CD1c-positive myeloid dendritic cell (primary cell): ENCODE data around the gene IGF1R.
"Not testable (repeated sequence)": the region's sequence is repeated elsewhere in the genome, so short reads cannot be mapped to it uniquely, and the experiment has no call there.

ENCODE experiments used
- DNase-seq: peaks from one replicate; pipeline ENCODE4 v3.0.0-alpha.2; 2016; ENCODE audit errors: extremely low spot score

IGF1R gene

DNA sequence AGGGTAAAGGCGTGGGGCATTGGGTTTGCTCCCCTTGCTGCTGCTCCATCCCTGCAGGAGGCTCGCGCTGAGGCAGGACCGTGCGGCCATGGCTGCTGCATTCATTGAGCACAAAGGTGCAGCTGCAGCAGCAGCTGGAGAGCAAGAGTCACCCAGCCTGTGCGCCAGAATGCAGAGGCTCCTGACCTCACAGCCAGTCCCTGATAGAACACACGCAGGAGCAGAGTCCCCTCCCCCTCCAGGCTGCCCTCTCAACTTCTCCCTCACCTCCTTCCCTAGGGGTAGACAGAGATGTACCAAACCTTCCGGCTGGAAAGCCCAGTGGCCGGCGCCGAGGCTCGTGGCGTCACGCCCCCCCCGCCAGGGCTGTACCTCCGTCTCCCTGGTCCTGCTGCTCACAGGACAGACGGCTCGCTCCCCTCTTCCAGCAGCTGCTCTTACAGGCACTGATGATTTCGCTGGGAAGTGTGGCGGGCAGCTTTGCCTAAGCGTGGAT, 312.3 kb downstream of the IGF1R start:
- DNase-seq: no peak

DNA sequence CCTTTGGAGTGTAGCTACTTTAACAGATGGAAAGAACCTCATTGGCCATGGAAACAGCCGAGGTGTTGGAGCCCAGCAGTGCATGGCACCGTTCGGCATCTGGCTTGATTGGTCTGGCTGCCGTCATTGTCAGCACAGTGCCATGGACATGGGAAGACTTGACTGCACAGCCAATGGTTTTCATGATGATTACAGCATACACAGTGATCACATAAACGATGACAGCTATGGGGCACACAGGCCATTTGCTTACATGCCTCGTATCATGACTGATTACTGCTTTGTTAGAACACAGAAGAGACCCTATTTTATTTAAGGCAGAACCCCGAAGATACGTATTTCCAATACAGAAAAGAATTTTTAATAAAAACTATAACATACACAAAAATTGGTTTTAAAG, 315.1 kb downstream of the IGF1R start:
- no peak for DNase-seq

DNA sequence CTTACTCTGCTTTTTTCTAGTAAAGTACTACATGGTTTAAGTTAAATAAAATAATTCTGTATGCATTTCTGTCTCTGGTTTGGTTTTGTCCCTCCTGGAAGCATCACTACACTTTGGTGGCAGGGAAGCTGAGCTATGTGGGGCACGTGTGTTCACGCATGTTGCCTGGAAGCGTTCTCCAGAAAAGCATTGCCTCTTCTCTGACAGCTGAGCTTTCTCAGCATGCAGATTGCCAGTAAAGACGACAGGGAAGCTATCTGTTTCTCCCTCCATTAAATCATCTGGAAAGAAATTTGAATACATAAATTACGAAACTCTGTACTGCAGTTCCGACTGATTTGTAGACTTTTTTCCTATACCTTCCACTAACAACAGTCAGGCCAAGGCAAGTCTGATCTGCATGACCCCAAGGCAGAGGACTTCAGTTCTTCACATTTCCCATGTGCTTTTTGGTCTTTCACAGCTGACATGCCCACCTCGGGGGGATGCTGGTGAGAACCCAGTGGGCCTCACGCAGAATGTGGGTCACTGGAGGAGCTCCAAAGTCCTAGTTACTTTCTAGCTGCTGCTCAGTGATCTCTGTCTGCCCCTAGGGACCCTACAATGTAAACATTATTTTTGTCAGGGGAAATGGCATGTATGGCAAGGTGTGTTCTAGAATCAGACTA, 316.3 kb downstream of the IGF1R start:
- no peak for DNase-seq

DNA sequence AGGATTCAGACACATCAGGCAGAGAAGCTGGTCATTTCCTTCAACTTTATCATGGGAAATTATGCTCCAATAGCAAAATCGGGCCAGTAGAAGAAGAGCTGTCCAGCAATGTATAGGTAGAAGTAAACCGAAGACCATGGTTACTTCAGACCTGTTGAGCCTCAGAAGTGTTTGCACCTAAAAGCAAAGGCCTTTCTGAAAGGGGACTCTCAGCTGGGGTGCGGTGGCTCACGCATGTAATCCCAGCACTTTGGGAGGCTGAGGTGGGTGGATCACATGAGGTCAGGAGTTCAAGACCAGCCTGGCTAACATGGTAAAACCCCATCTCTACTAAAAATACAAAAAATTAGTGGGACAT, 316.8 kb downstream of the IGF1R start:
- DNase-seq: not testable (repeated sequence)

DNA sequence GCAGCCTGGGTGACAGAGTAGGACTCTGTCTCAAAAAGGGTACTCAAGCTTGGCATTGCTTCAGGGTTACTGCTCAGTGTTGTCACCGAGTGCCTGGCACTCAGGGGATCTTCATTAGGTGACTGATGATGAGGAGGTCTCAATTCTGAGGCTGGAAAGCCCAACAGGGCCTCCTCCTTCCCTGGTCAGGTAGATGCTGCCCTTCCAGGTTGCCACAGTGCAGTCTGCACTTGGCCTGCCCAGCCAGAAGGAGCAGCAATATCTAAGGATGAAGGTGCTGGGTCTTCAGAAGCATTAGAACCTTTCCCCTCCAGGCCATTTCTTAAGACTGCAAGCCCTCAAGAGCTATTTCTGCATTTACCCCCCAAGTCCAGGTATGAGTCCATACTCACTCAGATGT, 317.3 kb downstream of the IGF1R start:
- DNase-seq: no peak

DNA sequence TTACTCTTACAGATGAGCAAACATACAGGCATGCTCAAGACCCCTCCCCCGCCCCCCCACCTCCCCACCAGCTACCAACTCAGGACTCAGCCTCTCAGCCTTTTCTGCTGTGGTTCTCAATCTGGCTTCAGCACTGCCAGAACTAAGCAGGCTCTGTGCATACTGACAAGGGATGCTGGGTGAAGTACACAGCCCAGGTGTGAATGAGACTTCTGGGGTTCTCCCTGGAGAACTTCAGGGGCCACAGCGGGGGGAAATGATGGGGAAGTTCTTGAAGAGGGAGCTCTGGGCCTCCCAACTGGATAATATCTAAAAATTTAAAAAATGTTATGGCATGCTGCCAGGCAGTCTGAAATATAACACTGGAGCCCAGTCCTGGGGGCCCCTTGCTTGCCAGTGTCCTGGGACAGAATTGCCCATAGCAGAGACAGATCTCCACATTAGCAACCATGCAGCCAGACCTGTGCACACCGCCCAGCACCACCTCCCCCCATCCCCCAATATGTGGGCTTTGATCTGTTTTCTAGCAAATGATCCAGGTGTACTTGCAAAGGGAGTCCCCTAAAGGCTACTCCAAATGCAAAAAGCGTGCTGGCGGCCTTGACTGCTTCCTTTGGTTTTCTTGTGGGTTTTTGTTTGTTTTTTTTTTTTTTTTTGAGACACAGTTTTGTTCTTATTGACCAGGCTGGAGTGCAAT, 317.9 kb downstream of the IGF1R start:
- no peak for DNase-seq

DNA sequence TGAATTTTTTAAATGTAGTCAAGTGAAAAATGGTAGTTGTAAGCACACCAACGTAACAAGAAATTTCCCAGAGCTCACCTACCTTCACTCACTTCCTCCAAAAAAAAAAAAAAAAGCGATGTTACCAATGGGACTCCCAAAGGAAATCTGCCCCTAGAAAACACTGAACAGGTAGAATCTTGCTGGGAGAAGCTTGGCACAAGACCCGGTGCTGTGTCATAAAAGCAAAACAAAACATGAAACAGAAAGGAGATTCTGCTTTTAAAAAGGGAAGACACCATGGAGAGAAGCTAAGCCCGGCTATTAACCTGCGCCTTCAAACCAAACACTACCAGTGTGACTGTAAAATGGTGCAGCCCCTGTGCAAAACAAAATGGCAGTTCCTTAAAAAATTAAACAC, 318.8 kb downstream of the IGF1R start:
- DNase-seq: no peak

DNA sequence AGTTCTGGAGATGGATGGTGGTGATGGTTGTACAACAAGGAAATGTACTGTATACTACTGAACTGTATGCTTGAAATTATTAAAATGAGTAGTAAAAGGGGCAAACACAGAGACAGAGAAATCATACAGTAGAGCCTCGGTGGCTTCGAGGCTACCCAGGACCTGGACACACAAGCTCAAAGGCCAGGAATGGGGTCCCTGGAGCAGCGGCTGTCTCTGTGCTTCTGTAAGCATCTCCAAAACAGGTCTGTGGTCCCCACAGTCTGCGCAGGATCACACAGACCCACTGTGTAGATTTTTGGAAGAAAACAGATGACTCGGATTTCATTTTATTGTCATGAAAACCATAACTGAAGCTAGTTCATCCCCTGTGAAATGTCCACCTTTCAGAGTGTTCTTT, 319.6 kb downstream of the IGF1R start:
- no peak for DNase-seq

DNA sequence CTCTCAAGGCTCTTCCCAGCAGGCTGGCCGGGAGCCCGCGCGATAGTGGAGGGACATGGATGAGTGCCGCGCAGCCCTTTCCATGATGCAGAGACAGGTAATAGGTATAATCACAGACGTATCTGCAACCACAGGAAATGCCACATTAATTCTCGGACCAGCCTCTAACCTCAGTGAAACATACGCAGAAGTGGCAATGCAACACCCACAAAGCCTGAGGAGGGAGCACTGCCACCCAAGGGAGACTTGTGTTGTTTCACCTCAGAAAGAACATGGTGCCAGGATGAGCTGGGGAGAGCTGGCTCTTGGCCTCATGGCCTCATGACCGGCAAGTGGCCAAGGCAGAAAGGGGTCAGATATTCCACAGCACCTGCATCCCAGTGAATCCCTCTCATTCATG, 320.2 kb downstream of the IGF1R start:
- DNase-seq: no peak

DNA sequence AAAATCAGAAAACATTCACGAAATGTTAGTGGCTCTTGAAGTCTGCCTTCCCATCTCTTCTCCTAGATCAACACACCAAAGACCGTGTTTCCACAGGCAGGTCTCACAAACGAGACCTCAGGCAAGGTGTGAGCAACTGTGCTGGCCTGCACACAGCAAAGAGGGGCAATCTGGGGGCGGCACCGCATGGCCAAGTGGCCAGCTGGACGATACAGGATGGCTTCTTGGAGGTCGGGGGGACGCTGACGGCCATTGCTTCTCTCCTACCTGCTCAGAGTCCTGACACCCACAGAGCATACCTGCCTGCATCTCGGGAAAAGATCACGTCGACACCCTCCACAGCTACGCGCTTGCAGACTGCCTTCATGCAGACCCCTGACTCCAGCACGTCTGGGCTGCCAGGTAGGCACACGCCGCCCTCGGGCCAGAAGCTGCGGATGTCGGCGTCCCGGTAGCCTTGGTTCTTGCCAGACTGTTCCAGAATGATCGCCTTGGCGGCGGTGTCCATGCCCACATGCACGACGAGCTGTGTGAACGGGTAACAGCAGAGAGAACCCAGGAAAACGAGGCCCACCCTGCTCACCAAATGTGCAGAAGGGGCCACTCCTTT, 320.9 kb downstream of the IGF1R start:
- no peak for DNase-seq

DNA sequence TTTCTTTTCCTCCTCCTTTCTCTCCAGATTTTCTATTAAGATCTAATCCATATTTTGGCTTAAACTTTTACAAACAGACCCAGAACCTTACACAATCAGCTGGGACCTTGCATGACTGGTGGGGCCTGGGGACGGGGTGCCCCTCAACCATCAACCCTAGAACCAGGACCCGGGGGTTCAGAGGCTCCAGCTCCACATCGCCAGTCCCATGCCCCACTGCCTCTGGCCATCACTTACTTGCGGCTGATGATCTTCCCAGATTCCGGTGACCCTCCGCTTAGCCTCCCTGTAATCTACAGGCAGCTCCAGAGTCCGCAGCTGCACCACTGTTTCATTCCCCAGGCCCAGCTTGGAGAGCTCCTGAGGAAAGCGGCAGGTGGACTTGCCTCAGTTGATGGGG, 322.5 kb downstream of the IGF1R start:
- no peak for DNase-seq

DNA sequence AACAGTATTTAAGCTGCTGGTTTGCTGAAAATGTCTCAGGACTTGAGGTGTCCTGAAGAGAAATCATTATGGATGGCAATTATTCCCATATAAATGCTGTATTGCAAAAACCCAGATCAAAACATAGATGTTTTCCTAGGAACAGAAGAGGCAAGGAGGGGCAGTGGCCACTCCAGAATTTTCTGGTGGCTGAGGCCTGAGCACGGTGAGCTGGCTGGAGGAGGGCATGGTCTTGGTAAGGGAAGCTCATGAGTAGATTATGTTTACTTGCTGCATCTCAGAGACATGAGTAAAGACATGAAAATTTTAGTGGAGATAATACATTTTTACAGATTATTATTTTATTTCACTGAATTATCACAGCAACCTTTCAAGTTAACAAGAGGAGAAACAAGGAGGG, 328.2 kb downstream of the IGF1R start:
- no peak for DNase-seq

DNA sequence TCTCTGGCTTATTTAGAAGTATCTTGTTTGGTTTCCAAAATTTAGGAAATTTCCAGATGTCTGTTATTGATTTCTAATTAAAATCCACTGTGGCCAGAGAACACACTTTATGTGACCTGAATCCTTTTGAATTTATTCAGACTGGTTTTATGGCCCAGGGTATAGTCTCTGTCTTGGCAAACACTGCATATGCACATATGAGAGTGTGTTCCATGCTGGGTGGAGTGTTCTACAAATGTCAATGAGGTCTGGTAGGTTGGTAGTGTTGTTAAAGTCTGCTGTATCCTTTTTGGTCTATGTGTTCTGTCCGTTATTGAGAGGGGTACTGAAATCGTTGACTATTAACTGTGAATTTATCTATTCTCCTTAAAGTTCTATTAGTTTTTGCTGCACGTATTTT, 329.1 kb downstream of the IGF1R start:
- DNase-seq: no peak

DNA sequence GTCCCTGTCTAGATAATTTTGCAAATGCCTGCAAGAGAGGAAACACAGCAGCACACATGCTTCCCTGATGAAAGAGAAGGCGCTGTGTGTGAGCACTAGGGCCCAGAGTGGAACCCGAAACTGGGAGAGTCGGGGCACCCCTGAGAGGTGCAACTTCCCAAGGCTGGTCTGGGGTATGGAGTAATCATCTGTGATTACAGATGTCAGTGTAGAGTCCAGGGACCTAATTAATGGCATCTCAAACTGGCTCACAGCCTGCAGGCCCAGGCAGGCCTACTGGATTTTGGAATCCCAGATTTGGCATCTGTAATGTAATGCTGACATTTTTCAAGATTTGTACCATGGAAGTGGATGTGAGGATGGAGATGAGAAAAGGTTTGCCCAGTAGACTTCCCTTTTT, 329.8 kb downstream of the IGF1R start:
- no peak for DNase-seq

DNA sequence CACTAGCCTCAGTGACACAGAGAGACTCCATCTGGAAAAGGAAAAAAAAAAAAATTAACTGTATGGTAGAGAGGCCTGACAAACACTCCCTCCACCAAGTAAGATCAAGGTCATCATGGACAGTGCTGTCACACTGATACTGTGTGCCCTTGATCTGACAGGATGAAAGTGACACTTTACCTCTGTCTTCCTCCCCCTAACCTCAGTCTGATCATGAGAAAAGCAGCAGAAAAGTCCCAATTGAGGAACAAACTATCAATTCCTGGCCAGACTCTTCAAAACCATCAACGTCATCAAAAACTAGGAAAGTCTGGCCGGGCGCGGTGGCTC, 332.5 kb downstream of the IGF1R start:
- DNase-seq: no peak

DNA sequence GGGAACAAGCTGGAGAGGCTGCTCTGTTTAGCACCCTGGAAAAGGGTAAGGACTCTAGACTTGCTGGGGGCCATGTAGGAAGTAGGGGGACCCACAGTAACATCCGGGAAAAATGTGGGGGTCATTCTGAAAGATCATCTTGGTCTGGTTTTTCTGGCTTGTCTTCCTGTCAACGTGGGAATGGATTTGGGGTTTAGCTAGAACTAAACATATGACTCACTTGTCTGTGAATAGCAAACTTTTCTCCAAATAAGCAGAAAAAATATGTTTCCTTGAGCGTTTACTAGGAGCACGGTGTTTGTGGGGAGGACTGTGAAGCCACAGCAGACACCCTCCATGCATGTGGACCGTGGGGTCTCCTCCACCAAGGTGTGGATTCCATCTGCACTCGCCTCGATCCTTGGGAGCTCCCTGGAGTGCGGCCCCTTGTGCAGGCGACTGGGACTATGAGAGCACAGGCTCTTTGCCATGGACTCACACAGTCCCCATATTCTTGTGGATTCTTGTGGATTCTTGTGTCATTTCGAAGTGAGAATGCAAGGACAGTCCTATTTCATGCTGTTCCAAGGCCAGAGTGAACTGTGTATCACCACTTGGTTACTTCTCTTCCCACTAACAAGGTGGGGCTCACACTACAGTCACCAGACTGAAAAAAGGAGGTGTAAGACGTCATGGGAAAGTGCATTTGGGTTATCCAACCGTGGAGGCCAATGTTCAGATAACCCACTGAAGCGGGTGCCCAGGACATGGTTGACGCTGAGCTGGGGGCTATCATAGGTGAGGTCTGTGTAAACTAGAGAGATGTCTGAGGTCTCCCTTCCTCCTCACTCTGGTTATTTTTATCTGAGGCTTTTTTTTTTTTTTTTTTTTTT, 333.7 kb downstream of the IGF1R start:
- DNase-seq: no peak

DNA sequence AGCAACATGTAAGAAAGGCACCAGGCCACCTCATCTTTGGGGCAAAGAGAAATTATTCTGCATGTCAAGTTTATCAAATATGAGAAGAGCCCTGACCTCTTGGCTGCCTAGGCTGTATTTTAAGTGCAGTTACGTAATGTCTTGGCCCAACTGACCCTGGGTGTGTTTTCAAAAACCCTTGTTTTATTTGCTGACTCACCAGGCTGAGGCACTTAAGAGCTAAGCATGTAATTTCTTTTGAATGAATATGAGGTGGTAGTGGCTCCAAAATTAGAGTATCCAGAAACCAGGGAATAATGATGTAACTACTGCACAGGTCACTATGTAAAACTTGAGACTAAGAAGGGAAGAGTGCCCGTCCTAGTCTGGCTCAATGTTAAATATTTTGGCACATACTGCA, 335.0 kb downstream of the IGF1R start:
- no peak for DNase-seq

DNA sequence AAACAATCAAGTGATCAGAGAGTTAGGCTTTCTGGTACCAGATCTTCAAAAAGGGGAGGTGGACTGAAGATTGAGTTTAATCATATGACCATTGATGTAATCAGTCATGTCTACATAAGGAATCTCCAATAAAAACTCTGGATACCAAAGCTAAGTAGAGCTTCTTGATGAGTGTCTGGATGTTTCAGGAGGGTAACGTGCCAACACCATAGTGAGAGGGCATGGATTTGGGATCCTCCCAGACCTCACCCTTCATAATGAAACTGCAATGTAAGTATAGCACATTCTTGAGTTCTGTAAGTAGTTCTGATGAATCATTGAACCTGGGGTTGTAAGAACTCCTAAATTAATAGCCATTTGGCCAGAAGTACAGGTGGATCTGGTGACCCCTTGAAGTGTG, 337.9 kb downstream of the IGF1R start:
- no peak for DNase-seq

DNA sequence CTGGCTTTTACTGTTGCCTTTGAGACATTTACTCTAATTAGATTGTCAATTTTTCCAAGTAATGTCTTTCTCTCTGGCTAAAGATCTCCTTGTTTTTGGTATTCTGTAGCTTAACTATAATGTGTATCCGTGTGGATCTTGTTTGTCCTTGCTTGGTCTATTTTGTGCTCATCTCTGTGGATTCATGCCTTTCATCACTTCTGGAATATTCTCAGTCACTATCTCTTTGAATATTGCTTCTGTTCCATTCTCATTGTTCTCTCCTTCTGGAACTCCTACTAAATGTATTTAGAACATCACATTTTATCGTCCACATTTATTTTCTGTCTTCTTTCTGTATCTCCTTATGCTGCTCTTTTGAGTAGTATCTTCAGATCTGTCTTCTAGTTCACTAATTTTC, 346.6 kb downstream of the IGF1R start:
- no peak for DNase-seq

DNA sequence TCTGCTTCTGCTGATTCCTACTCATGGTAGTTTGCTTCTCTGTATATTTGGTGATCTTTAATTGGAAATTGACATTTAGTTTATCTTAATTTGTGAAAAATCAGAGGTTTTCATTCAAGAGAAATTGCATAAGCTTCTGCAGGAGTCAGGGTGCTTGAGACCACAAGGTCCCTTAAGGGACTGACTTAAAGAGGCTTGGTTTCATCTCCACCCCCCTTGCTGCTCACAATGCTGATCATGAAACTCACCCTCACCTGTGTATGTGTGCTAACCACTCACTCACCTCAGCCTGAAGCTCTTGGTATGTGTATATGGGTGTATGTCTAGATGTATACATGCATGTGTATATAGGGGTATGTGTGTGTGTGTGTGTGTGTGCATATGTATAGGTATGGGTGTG, 347.8 kb downstream of the IGF1R start:
- no peak for DNase-seq

DNA sequence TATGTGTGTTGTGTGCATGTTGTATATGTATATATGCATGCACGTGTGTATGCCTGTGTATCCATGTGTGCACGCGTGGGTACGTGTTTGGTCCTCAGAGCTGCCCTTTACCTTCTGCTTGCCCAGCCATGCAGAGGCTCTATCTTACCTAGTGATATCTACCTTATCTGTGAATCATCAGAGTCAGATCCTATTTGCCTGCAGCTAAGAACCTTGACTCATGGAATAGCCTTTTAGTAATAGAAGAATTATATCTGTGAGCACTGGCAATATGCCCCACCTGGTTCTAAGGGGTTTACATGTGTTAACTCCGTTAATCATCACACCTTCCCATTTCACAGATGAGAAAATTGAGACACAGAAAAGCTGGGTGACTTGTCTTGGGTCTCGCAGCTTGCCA, 348.3 kb downstream of the IGF1R start:
- no peak for DNase-seq

DNA sequence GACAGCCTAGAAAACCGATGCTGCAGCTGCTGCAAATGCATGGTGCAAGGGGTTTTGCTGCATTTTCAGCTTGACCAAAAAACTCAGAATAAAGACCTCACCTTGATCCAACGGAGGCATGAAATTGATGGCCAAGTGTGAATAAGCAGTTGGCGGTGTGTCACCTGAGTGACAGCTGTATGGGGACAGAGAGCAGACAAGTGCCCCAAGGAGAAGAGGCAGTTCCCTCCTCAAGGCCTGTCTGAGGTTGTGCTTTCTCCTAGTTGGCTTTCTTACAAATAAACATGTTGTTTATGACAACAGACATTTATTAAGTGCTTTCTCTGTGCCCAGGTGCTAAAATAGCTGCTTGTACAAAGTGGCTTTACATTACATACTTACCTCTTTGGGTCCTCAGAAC, 349.0 kb downstream of the IGF1R start:
- DNase-seq: no peak

DNA sequence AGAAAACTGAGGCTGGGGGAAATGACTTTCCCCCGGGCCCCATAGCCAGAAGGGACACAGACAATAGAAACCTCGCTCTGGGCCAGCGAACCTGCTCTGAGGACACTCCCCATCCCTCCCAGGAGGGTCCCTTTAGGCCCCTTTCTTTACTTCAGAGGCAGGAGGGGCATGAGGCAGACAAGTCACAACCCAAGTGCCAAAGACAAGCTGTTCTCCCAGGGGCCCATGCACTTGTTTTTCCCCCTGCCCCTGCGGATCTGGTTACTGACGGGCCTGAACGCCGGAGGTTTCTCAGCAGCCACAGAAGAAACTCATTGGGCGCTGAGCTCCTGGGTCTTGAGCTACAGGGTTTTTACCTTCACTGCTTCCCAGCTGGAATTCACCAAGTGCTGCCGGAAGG, 349.4 kb downstream of the IGF1R start:
- no peak for DNase-seq
